CD8-positive, alpha-beta memory T cell (primary cell): ENCODE results near the gene TCF12. TPM values are rescaled to one million over a fixed set of nuclear protein-coding genes. Genes with fewer than 3 reads are reported as not detected.

Source experiments
- CTCF ChIA-PET: fragments of 350-600 bp; sonication (Branson Sonifier 250); formaldehyde crosslinking; loops from one replicate; lab custom pipeline; 2021; ENCODE audit warnings: antibody characterized with exemption; lab: Charles Lee
- POLR2A ChIA-PET: fragments of 350-600 bp; sonication (Branson Sonifier 250); formaldehyde crosslinking; loops from one replicate; lab custom pipeline; 2021; ENCODE audit warnings: antibody characterized with exemption; lab: Charles Lee
- DNase-seq, 5 donors: peaks; one replicate each; pipeline versions ENCODE4 v3.0.0 to v3.0.0-alpha.2; 2020 to 2022; ENCODE audit warnings: mixed read lengths in 1 of 5
- H3K27ac ChIP-seq: one replicate; pipeline ENCODE4 v1.7.0; 2013; ENCODE audit warnings: low read depth, mild to moderate bottlenecking, low read length, moderate library complexity
- H3K27me3 ChIP-seq: 2 replicates; pipeline ENCODE4 v1.7.0; 2013; ENCODE audit warnings: low read length, mild to moderate bottlenecking; ENCODE audit not compliant: insufficient read depth, poor library complexity, severe bottlenecking
- H3K36me3 ChIP-seq: 2 replicates; pipeline ENCODE4 v1.7.0; 2013; ENCODE audit warnings: mild to moderate bottlenecking, low read length, moderate library complexity; ENCODE audit not compliant: insufficient read depth
- H3K4me1 ChIP-seq: 2 replicates; pipeline ENCODE4 v1.7.0; 2013; ENCODE audit warnings: mild to moderate bottlenecking, low read length, moderate library complexity; ENCODE audit not compliant: insufficient read depth
- H3K4me3 ChIP-seq: 2 replicates; pipeline ENCODE4 v1.7.0; 2013; ENCODE audit warnings: mild to moderate bottlenecking, low read length
- H3K9me3 ChIP-seq: 2 replicates; pipeline ENCODE4 v1.7.0; 2013; ENCODE audit warnings: mild to moderate bottlenecking, low read length
- H3K27ac Mint-ChIP-seq, 8 donors: one replicate each; pipeline ENCODE4 v1.8.0; 2020 to 2021; ENCODE audit warnings: mixed read lengths in 8 of 8, mild to moderate bottlenecking in 6 of 8, inconsistent platforms in 3 of 8, moderate library complexity in 3 of 8
- H3K27me3 Mint-ChIP-seq, 2 donors: one replicate each; pipeline ENCODE4 v1.8.0; 2020 to 2021; ENCODE audit warnings: mixed read lengths in 2 of 2, mild to moderate bottlenecking in 1 of 2, moderate library complexity in 1 of 2
- H3K36me3 Mint-ChIP-seq, 3 donors: one replicate each; pipeline ENCODE4 v1.8.0; 2020 to 2021; ENCODE audit warnings: mixed read lengths in 3 of 3, inconsistent platforms in 1 of 3, mild to moderate bottlenecking in 1 of 3
- H3K4me1 Mint-ChIP-seq, 3 donors: one replicate each; pipeline ENCODE4 v1.8.0; 2020 to 2021; ENCODE audit warnings: mixed read lengths in 3 of 3, inconsistent platforms in 1 of 3, mild to moderate bottlenecking in 1 of 3
- H3K4me3 Mint-ChIP-seq, 7 donors: one replicate each; pipeline ENCODE4 v1.8.0; 2020 to 2021; ENCODE audit warnings: mixed read lengths in 7 of 7, mild to moderate bottlenecking in 6 of 7, moderate library complexity in 4 of 7, inconsistent platforms in 2 of 7
- H3K9me3 Mint-ChIP-seq, 5 donors: one replicate each; pipeline ENCODE4 v1.8.0; 2020 to 2022; ENCODE audit warnings: mixed read lengths in 5 of 5, mild to moderate bottlenecking in 3 of 5, moderate library complexity in 2 of 5, inconsistent platforms in 1 of 5
- polyA plus RNA-seq: library from polyadenylated mRNA; unstranded; fragments of 300-500 nt; fragmentation: Illumina TruSeq; gene quantifications from one replicate; pipeline ENCODE4 v1.2.3, GENCODE V29; 2021
- total RNA-seq, 2 experiments: library from RNA; stranded (reverse); gene quantifications; one replicate each; pipeline ENCODE4 v1.2.3, GENCODE V29; 2021

TCF12 gene
- total and polyA plus RNA-seq, 3 experiments from 2014 or later, result 54.3 to 79.2 (median 69.9) TPM

DNA sequence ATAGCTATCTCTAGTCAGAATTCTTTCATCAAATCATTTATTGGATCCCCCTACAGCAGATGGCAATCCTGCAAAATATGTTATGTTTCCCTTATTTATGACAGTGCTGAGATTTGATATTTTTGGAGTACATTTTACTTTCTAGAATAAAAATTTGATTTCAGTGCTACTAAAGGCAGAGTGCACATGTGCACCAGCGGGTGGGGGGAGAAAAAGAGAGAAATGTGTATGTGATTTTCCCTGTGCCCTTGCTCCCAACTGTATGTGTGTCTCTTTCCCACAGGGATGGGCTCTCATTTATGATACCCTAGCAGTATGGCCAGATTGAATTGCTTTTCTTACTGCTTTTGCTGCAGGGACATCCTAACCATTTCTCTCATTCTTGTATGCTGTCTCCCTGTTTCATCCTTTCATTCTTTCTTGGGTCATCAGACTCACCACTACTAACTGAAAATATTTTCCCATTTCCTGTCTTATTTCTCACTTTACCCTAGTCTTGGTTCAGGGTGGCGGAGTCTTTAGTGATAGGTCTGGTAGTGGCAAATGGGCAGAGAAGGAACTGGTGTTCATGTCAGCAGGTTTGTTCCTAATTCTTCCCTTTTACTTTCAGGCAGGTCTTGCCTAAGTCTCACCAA is 140.7 kb downstream of the TCF12 start:
- Histone ChIP-seq H3K4me1 (no peaks in the 10 kb centered on the region), H3K27ac (no peak overlapping the region), H3K36me3 (no peaks in the 10 kb centered on the region), H3K4me3 (no peak overlapping the region), H3K27me3 (no peaks in the 10 kb centered on the region), H3K9me3 (no peaks in the 10 kb centered on the region)
- peak overlapping the region in 1 of 8 donors; percentile 10 for H3K27ac Mint-ChIP-seq
- H3K9me3 Mint-ChIP-seq, result no peaks in the 10 kb centered on the region
- no peak overlapping the region for H3K4me3 Mint-ChIP-seq
- DNase-seq, result no peak
- ChIA-PET POLR2A (no interaction called here), CTCF (no interaction called here)
- peaks cover 7 to 8% (median 8%) of the 10 kb centered on the region in 3 donors for H3K36me3 Mint-ChIP-seq
- H3K4me1 Mint-ChIP-seq, result peaks cover 44 to 69% (median 58%) of the 10 kb centered on the region in 3 donors
- H3K27me3 Mint-ChIP-seq, result no peaks in the 10 kb centered on the region

DNA sequence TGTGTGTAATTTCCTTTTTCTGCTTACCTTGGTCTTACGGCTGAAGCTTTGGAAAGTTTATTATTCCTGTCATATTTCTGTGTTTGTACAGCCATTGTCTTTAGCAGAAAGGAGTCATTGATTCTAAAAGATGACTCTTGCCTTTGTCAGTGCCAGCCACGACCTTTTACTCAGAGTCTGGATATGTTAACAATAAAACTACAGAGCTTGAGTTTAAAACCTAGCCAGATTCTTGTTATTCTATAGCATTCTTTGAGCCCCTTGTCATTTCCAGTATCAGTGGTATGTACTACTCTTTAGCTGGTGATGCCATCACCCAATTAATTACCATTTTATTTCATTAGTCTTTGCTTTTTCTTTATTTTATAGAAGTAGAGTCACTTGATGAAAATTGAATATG is 142.4 kb downstream of the TCF12 start:
- no peak overlapping the region for H3K27ac Mint-ChIP-seq
- H3K36me3 Mint-ChIP-seq, result peaks cover 6 to 12% (median 8%) of the 10 kb centered on the region in 3 donors
- peaks cover 38 to 61% (median 54%) of the 10 kb centered on the region in 3 donors for H3K4me1 Mint-ChIP-seq
- Histone ChIP-seq H3K4me3 (no peak overlapping the region), H3K36me3 (no peaks in the 10 kb centered on the region), H3K27me3 (no peaks in the 10 kb centered on the region), H3K9me3 (no peaks in the 10 kb centered on the region), H3K27ac (no peak overlapping the region), H3K4me1 (no peaks in the 10 kb centered on the region)
- no peaks in the 10 kb centered on the region for H3K9me3 Mint-ChIP-seq
- CTCF ChIA-PET, result no interaction called here
- H3K27me3 Mint-ChIP-seq, result no peaks in the 10 kb centered on the region
- H3K4me3 Mint-ChIP-seq, result no peak overlapping the region
- DNase-seq, result no peak
- POLR2A ChIA-PET, result no interaction called here

DNA sequence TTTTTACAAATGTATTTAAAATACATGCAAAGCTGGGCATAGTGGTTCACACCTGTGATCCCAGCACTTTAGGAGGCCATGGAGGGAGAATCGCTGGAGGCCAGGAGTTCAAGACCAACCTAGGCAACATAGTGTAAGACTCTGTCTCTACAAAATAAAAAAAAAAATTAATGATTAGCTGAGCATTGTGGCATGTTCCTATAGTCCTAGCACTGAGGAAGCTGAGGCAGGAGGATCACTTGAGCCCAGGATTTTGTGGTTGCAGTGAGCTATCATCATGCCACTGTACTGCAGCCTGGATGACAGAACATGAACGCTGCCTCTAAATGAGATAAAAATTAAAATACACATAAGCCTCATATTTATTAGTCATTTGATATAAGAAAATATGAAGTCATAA is 142.8 kb downstream of the TCF12 start:
- ChIA-PET POLR2A (no interaction called here), CTCF (no interaction called here)
- no peak overlapping the region for H3K4me3 Mint-ChIP-seq
- H3K27ac ChIP-seq, result no peak overlapping the region
- no peaks in the 10 kb centered on the region for H3K4me1 ChIP-seq
- no peaks in the 10 kb centered on the region for H3K27me3 ChIP-seq
- no peaks in the 10 kb centered on the region for H3K9me3 Mint-ChIP-seq
- H3K9me3 ChIP-seq, result no peaks in the 10 kb centered on the region
- DNase-seq, result no peak
- peaks cover 6 to 12% (median 8%) of the 10 kb centered on the region in 3 donors for H3K36me3 Mint-ChIP-seq
- no peaks in the 10 kb centered on the region for H3K27me3 Mint-ChIP-seq
- H3K4me3 ChIP-seq, result no peak overlapping the region
- no peak overlapping the region for H3K27ac Mint-ChIP-seq
- H3K36me3 ChIP-seq, result no peaks in the 10 kb centered on the region
- H3K4me1 Mint-ChIP-seq, result peaks cover 37 to 59% (median 51%) of the 10 kb centered on the region in 3 donors

DNA sequence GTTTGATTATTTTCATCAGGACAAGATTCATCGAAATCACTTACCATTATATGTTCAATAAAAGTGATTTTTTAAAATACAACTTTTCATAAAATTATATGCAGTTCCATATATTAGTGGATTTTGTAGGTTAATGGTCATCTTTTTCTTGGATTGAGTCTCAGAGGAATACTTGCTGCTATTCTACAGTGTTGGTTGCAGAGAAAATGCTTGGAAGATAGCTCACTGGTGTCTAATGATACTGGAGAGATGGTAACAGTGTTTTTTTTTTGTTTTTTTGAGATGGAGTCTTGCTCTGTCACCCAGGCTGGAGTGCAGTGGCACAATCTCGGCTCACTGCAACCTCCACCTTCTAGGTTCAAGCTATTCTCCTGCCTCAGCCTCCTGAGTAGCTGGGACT is 143.3 kb downstream of the TCF12 start:
- Histone ChIP-seq H3K4me3 (no peak overlapping the region), H3K27me3 (no peaks in the 10 kb centered on the region), H3K36me3 (no peaks in the 10 kb centered on the region), H3K9me3 (no peaks in the 10 kb centered on the region), H3K27ac (no peak overlapping the region), H3K4me1 (no peaks in the 10 kb centered on the region)
- peaks cover 6 to 12% (median 8%) of the 10 kb centered on the region in 3 donors for H3K36me3 Mint-ChIP-seq
- H3K9me3 Mint-ChIP-seq, result no peaks in the 10 kb centered on the region
- DNase-seq, result no peak
- H3K27me3 Mint-ChIP-seq, result no peaks in the 10 kb centered on the region
- POLR2A ChIA-PET, result no interaction called here
- CTCF ChIA-PET, result no interaction called here
- H3K27ac Mint-ChIP-seq, result no peak overlapping the region
- no peak overlapping the region for H3K4me3 Mint-ChIP-seq
- H3K4me1 Mint-ChIP-seq, result peaks cover 37 to 56% (median 50%) of the 10 kb centered on the region in 3 donors

DNA sequence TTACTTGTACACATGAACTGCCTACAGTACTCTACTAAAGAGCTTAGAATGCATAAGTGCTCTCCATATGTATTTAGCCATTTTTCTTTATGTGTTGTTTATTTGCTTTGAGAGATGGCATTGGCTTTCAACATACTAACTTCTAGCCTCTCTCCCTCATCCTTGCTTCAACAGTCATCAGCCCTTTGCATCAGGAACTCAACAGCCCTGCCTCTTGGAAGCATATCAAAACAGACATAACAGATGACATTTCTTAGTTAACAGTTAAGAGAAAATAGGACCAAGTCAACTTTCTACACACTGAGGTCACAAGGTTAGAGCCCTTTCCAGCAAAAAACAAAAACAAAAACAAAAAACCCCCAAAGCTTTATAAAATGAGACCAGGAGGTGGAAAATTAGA is 145.6 kb downstream of the TCF12 start:
- Mint-ChIP-seq H3K27me3 (no peaks in the 10 kb centered on the region), H3K4me3 (no peak overlapping the region), H3K27ac (no peak overlapping the region), H3K36me3 (peaks cover 8 to 12% (median 10%) of the 10 kb centered on the region in 3 donors), H3K4me1 (peaks cover 30 to 46% (median 42%) of the 10 kb centered on the region in 3 donors), H3K9me3 (no peaks in the 10 kb centered on the region)
- POLR2A ChIA-PET, result no interaction called here
- H3K9me3 ChIP-seq, result no peaks in the 10 kb centered on the region
- no peak for DNase-seq
- no peaks in the 10 kb centered on the region for H3K36me3 ChIP-seq
- no peak overlapping the region for H3K27ac ChIP-seq
- CTCF ChIA-PET, result no interaction called here
- no peak overlapping the region for H3K4me3 ChIP-seq
- H3K4me1 ChIP-seq, result no peaks in the 10 kb centered on the region
- H3K27me3 ChIP-seq, result no peaks in the 10 kb centered on the region

DNA sequence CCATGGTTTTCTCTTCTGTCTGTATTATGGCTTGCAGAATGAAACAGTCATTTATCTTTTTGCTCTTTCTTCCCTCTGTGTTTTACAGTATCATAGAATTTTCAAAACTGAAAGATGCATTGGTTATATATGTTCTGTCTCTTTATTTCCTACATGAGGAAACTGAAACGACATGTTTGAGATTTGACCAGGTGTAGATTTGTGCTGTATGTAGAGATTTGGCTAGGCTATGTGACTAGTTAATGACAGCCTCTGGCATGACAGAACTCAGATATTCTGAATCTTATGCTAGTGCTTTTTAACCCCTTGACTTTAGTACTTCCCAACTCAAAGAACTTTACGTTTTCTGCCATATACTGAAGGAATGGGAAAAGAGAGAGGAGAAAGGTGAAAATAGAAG is 151.0 kb downstream of the TCF12 start:
- no peaks in the 10 kb centered on the region for H3K36me3 ChIP-seq
- H3K4me1 ChIP-seq, result peaks cover 7% of the 10 kb centered on the region
- Mint-ChIP-seq H3K4me3 (no peak overlapping the region), H3K9me3 (no peaks in the 10 kb centered on the region), H3K36me3 (peaks cover 0 to 4% (median 2%) of the 10 kb centered on the region in 3 donors), H3K4me1 (peaks cover 31 to 59% (median 57%) of the 10 kb centered on the region in 3 donors), H3K27ac (no peak overlapping the region), H3K27me3 (no peaks in the 10 kb centered on the region)
- ChIA-PET POLR2A (no interaction called here), CTCF (no interaction called here)
- no peaks in the 10 kb centered on the region for H3K27me3 ChIP-seq
- H3K4me3 ChIP-seq, result no peak overlapping the region
- no peaks in the 10 kb centered on the region for H3K9me3 ChIP-seq
- H3K27ac ChIP-seq, result no peak overlapping the region
- DNase-seq, result no peak

DNA sequence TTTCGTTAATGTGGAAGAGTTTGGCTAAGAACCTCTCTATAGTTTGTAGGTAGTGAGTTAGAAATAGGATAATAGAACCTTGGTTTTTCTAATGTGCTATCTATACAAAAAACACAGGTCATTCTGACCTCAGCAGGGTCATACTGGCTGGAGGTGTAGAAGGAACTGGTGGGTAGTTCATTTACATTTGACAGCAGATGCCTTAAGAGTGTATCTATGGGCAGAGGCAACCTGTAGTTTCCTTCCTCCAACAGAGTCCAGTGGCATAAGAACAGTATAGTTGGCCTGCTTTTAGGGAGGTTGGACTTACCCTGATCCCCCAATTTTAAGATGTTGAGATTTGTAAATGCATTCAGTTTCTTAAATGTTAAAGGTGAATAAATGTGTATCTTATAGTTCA is 152.2 kb downstream of the TCF12 start:
- ChIA-PET CTCF (no interaction called here), POLR2A (no interaction called here)
- H3K27me3 Mint-ChIP-seq, result no peaks in the 10 kb centered on the region
- no peaks in the 10 kb centered on the region for H3K9me3 ChIP-seq
- H3K4me3 Mint-ChIP-seq, result no peak overlapping the region
- H3K9me3 Mint-ChIP-seq, result no peaks in the 10 kb centered on the region
- H3K27me3 ChIP-seq, result no peaks in the 10 kb centered on the region
- H3K36me3 Mint-ChIP-seq, result peaks cover 0 to 4% (median 0%) of the 10 kb centered on the region in 3 donors
- no peak overlapping the region for H3K4me3 ChIP-seq
- H3K36me3 ChIP-seq, result no peaks in the 10 kb centered on the region
- H3K4me1 ChIP-seq, result peaks cover 7% of the 10 kb centered on the region
- no peak overlapping the region for H3K27ac Mint-ChIP-seq
- DNase-seq, result no peak
- no peak overlapping the region for H3K27ac ChIP-seq
- H3K4me1 Mint-ChIP-seq, result peaks cover 31 to 65% (median 55%) of the 10 kb centered on the region in 3 donors

DNA sequence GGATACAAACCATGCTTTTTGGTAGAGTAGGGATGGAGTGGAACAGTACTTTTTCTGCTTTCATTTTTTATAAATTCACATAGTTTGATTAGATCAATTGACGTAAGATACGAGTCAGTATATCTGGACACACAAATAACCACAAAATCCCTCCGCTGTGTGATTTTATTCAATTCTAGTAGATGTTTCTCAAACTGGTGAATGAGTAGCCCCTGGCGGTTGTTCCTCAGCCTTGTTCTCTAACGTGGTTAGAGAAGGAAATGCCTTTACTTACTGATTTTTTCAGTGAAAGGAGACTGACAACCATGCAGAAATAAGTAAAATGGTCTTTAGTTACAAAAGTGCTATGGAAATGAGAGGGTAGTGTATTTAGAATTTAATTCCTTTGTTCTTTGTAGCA is 161.0 kb downstream of the TCF12 start:
- Mint-ChIP-seq H3K4me1 (peaks cover 29 to 54% (median 47%) of the 10 kb centered on the region in 3 donors), H3K27ac (no peak overlapping the region), H3K4me3 (no peak overlapping the region), H3K27me3 (no peaks in the 10 kb centered on the region), H3K9me3 (no peaks in the 10 kb centered on the region), H3K36me3 (peaks cover 0 to 2% (median 0%) of the 10 kb centered on the region in 3 donors)
- CTCF ChIA-PET, result no interaction called here
- Histone ChIP-seq H3K4me1 (peaks cover 17% of the 10 kb centered on the region), H3K27ac (no peak overlapping the region), H3K9me3 (no peaks in the 10 kb centered on the region), H3K27me3 (no peaks in the 10 kb centered on the region), H3K36me3 (no peaks in the 10 kb centered on the region), H3K4me3 (no peak overlapping the region)
- DNase-seq, result no peak
- POLR2A ChIA-PET, result no interaction called here
